Uterus (tissue), 4 donors: ENCODE measurements around the gene IL1R1. TPM values are rescaled to one million over a fixed set of nuclear protein-coding genes. Genes with fewer than 3 reads are reported as not detected.

Experiments
- DNase-seq, 2 donors: peaks; one replicate each; pipeline ENCODE4 v3.0.0-alpha.2; 2019 to 2020
- H3K27ac ChIP-seq, 2 donors: fragments of 200-600 bp; sonication (generic); 1 replicate in 1 of 2; 2 replicates in 1 of 2; pipeline ENCODE4 v1.5.1; 2016 to 2018
- H3K27me3 ChIP-seq, 2 donors: fragments of 200-600 bp; sonication (generic); one replicate each; pipeline ENCODE4 v1.5.1; 2018 to 2019; ENCODE audit warnings: control low read depth in 1 of 2
- H3K36me3 ChIP-seq, 2 donors: fragments of 200-600 bp; sonication (generic); one replicate each; pipeline ENCODE4 v1.5.1; 2019; ENCODE audit warnings: control low read depth in 1 of 2
- H3K4me1 ChIP-seq, 2 donors: fragments of 200-600 bp; sonication (generic); one replicate each; pipeline ENCODE4 v1.5.1; 2018 to 2019; ENCODE audit warnings: control low read depth in 1 of 2
- H3K4me3 ChIP-seq, 2 donors: fragments of 200-600 bp; sonication (generic); 1 replicate in 1 of 2; 2 replicates in 1 of 2; pipeline ENCODE4 v1.5.1; 2018 to 2019; ENCODE audit warnings: mild to moderate bottlenecking in 1 of 2
- H3K9me3 ChIP-seq, 2 donors: fragments of 200-600 bp; sonication (generic); one replicate each; pipeline ENCODE4 v1.5.1; 2019; ENCODE audit warnings: control low read depth in 1 of 2
- POLR2A ChIP-seq, 2 donors: fragments of 450-650 bp; IDR thresholded peaks; one replicate each; pipeline ENCODE4 v1.6.1; 2016; ENCODE audit warnings: antibody characterized with exemption in 2 of 2, mild to moderate bottlenecking in 1 of 2, moderate library complexity in 1 of 2
- intact Hi-C: fragments of 100-400 bp; cut with DNase I; formaldehyde crosslinking; loops from one replicate; pipeline ENCODE4 v1.15.1; 2023; ENCODE audit warnings: low total_unique reads
- total RNA-seq, 4 donors: library from RNA; depleted of rRNA in 3 of 4; stranded (reverse); fragments of >200 nt in 3 of 4; gene quantifications; one replicate each; pipeline versions ENCODE4 v1.1.0 to v1.2.4, GENCODE V29; 2014 to 2023
- TF ChIP-seq, protein P1 (sequence below), 4 experiments: fragments of 200-600 bp in 2 of 4; fragments of 450-650 bp in 2 of 4; sonication (generic) in 2 of 4; IDR thresholded peaks; one replicate each; pipeline ENCODE4 v1.5.1; 2016 to 2019; ENCODE audit warnings: antibody characterized with exemption in 4 of 4, mild to moderate bottlenecking in 2 of 4, moderate library complexity in 1 of 4
- donor health status: DM: yes; HTN: yes; CAD: no.

Gene IL1R1
- total RNA-seq, 4 donors from 2014 or later = 43.8 to 94.9 (median 70.1) TPM

DNA sequence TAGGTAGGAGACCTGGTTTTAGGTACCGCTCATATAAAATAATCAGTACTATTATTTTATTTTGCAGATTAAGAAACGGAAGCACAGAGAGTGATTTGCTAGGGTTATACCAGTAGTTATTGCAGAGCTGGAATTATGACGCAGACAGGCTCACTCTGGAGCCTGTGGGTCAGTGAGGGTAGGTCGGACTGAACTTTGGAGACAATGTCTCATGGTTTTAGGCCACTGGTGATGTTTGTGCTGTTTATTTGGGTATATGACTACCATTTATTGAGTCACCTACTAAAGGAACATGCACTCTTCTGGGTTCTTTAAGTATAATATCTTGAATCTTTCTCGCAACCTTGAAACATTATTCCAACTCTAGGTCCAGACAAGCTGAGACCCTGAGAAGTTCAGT, 33.5 kb upstream of the IL1R1 start:
- Histone ChIP-seq H3K27me3 (no peaks in the 10 kb centered on the region), H3K4me1 (no peaks in the 10 kb centered on the region), H3K27ac (no peak overlapping the region), H3K9me3 (no peaks in the 10 kb centered on the region), H3K36me3 (no peaks in the 10 kb centered on the region), H3K4me3 (no peak overlapping the region)
- no peak for DNase-seq
- intact Hi-C loops = no loop called here
- TF ChIP-seq, protein P1, sequence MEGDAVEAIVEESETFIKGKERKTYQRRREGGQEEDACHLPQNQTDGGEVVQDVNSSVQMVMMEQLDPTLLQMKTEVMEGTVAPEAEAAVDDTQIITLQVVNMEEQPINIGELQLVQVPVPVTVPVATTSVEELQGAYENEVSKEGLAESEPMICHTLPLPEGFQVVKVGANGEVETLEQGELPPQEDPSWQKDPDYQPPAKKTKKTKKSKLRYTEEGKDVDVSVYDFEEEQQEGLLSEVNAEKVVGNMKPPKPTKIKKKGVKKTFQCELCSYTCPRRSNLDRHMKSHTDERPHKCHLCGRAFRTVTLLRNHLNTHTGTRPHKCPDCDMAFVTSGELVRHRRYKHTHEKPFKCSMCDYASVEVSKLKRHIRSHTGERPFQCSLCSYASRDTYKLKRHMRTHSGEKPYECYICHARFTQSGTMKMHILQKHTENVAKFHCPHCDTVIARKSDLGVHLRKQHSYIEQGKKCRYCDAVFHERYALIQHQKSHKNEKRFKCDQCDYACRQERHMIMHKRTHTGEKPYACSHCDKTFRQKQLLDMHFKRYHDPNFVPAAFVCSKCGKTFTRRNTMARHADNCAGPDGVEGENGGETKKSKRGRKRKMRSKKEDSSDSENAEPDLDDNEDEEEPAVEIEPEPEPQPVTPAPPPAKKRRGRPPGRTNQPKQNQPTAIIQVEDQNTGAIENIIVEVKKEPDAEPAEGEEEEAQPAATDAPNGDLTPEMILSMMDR (IDR thresholded peaks at IDR 0.05) = no peak
- TF ChIP-seq POLR2A (IDR thresholded peaks at IDR 0.05) = no peak

- Histone ChIP-seq H3K9me3 (no peaks in the 10 kb centered on the region), H3K4me1 (no peaks in the 10 kb centered on the region), H3K27me3 (no peaks in the 10 kb centered on the region), H3K4me3 (no peak overlapping the region), H3K36me3 (no peaks in the 10 kb centered on the region), H3K27ac (no peak overlapping the region)
- no peak for TF ChIP-seq POLR2A (IDR thresholded peaks at IDR 0.05)
- TF ChIP-seq, protein P1 (IDR thresholded peaks at IDR 0.05) = no peak
- DNase-seq = no peak
- intact Hi-C loops = no loop called here
Measured at GRCh38 chr2:102110171-102110570, 32.4 kb upstream of the IL1R1 start.

GRCh38 chr2:102110596-102111334, 31.8 kb upstream of the IL1R1 start:
- TF ChIP-seq, protein P1 (IDR thresholded peaks at IDR 0.05) = no peak
- TF ChIP-seq POLR2A (IDR thresholded peaks at IDR 0.05) = no peak
- Histone ChIP-seq H3K4me3 (no peak overlapping the region), H3K9me3 (no peaks in the 10 kb centered on the region), H3K27me3 (no peaks in the 10 kb centered on the region), H3K36me3 (no peaks in the 10 kb centered on the region), H3K27ac (no peak overlapping the region), H3K4me1 (no peaks in the 10 kb centered on the region)
- no peak for DNase-seq
- intact Hi-C loops = no loop called here

GRCh38 chr2:102111823-102112222, 30.7 kb upstream of the IL1R1 start:
- Histone ChIP-seq H3K27ac (no peak overlapping the region), H3K36me3 (no peaks in the 10 kb centered on the region), H3K27me3 (no peaks in the 10 kb centered on the region), H3K9me3 (no peaks in the 10 kb centered on the region), H3K4me1 (no peaks in the 10 kb centered on the region), H3K4me3 (no peak overlapping the region)
- TF ChIP-seq POLR2A (IDR thresholded peaks at IDR 0.05) = no peak
- TF ChIP-seq, protein P1 (IDR thresholded peaks at IDR 0.05) = no peak
- DNase-seq = no peak
- intact Hi-C loops = no loop called here

DNA sequence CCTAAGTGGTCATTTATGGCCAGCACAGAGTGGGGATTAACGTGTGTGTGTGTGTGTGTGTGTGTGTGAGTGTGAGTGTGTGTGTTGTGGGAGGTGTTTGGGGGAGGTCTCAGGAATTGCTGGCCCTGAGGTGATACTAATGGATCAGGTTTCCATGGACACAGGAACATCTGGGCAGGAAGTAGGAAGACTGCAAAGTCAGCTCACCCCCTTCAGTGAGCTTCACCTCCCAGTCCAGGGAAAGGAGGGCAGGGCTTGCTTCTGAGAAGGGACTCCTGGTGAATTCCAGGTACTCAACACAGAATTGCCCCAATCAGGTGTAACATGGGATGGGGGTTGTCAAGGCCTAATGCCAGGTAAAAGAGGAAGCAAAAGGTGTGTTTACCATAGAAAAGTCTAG, 30.3 kb upstream of the IL1R1 start:
- DNase-seq = no peak
- Histone ChIP-seq H3K27ac (no peak overlapping the region), H3K27me3 (no peaks in the 10 kb centered on the region), H3K9me3 (no peaks in the 10 kb centered on the region), H3K4me1 (no peaks in the 10 kb centered on the region), H3K36me3 (no peaks in the 10 kb centered on the region), H3K4me3 (no peak overlapping the region)
- TF ChIP-seq POLR2A (IDR thresholded peaks at IDR 0.05) = no peak
- TF ChIP-seq, protein P1 (IDR thresholded peaks at IDR 0.05) = no peak
- intact Hi-C loops = no loop called here
